ENCODE measurements around the gene CPED1.
"Not testable (repeated sequence)": the region's sequence is repeated elsewhere in the genome, so short reads cannot be mapped to it uniquely, and the experiment has no call there.

The CPED1 gene

DNA sequence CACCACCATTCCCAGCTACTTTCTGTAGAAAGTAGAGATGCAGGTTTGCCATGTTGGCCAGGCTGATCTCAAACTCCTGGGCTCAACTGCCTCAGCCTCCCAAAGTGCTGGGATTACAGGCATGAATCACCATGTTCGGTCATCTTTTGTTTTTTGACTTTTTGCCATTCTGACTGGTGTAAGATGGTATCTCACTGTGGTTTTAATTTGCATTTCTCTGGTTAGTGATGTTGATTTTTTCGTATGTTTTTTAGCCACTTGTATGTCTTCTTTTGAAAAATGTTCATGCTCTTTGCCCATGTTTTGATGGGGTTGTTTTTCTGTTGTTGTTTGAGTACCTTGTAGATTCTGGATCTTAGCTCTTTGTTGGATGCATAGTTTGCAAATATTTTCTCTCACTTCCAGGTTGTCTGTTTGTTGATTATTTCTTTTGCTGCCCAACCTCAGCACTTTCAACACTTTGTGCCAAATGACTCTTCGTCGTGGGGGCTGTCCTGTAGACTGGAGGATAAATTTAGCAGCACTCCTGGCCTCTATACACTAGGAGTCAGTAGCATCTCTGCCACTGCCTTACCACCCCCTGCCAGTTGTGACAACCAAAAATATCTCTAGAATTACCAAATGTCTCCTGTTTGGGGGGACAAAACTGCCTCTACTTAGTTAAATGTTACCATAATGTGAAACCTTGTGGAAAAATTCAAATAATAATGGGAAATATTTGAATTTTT, 6.5 kb upstream of the CPED1 start:
- H3K27ac ChIP-seq, result no peak overlapping the region
- TF ChIP-seq, protein P1, sequence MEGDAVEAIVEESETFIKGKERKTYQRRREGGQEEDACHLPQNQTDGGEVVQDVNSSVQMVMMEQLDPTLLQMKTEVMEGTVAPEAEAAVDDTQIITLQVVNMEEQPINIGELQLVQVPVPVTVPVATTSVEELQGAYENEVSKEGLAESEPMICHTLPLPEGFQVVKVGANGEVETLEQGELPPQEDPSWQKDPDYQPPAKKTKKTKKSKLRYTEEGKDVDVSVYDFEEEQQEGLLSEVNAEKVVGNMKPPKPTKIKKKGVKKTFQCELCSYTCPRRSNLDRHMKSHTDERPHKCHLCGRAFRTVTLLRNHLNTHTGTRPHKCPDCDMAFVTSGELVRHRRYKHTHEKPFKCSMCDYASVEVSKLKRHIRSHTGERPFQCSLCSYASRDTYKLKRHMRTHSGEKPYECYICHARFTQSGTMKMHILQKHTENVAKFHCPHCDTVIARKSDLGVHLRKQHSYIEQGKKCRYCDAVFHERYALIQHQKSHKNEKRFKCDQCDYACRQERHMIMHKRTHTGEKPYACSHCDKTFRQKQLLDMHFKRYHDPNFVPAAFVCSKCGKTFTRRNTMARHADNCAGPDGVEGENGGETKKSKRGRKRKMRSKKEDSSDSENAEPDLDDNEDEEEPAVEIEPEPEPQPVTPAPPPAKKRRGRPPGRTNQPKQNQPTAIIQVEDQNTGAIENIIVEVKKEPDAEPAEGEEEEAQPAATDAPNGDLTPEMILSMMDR (conservative IDR thresholded peaks at IDR 0.05), result no peak

GRCh38 chr7:120983592-120983991, 4.9 kb upstream of the CPED1 start:
- not testable (repeated sequence) for H3K27ac ChIP-seq

GRCh38 chr7:120984406-120984805, 4.1 kb upstream of the CPED1 start:
- no peak overlapping the region for H3K27ac ChIP-seq
- TF ChIP-seq, protein P1 (conservative IDR thresholded peaks at IDR 0.05), result no peak

DNA sequence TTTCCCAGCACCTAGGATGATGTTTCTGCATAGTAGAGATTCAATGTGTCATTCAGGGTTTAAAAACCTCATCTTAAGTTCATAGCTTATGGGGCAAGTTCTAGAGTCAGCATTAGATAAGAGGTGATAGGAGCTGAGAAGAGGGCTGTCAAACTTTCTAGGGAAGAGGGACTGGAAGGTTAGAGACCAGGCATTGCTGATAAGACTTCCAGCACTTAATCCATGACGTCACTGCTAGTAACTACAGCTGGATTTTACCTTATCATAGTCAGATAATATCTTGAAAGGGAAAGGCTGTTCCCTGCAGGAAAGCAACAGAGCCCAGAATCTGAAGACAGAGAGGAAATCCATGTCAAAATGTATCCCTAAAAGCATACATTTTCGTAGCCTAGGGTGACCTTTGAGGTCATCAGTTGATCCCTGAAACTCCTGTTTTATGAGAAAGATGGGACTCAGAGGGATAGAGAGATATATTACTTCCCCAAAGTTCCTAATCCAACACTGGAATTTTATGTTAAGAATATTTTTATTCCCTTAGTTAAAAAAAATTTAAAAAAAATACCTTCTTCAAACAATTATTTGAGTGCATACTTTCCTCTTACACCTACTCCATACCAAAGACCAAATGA, 3.3 kb upstream of the CPED1 start:
- TF ChIP-seq, protein P1 (conservative IDR thresholded peaks at IDR 0.05), result no peak
- no peak overlapping the region for H3K27ac ChIP-seq

- TF ChIP-seq, protein P1 (conservative IDR thresholded peaks at IDR 0.05), result no peak
- no peak overlapping the region for H3K27ac ChIP-seq
Observed at GRCh38 chr7:120985839-120986238, 2.7 kb upstream of the CPED1 start.

- TF ChIP-seq, protein P1 (conservative IDR thresholded peaks at IDR 0.05), result no peak
- no peak overlapping the region for H3K27ac ChIP-seq
Observed at GRCh38 chr7:120986650-120987049, 1.9 kb upstream of the CPED1 start.

DNA sequence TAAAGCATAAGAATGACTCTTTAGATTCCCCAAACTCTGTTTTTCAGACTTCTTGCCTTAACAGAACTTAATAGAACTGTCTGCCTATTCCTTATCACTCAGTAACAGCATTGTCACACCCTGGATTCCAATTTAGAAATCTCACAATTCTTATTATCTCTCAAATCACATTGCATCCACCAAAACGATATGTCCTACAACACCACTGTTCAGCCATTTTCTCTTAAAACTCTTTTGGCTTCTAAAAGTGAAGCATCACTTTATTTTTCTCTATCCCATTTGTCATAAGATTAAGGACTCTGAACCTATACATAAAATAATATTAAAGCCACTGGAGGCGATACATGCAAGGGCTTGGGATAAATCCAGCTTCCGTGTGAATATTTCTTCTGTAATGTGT, 1.2 kb upstream of the CPED1 start:
- TF ChIP-seq, protein P1 (conservative IDR thresholded peaks at IDR 0.05), result no peak
- H3K27ac ChIP-seq, result no peak overlapping the region
